Smooth muscle cell (in vitro differentiated cells): ENCODE results near the gene SDCBP2. TPM values are rescaled to one million over a fixed set of nuclear protein-coding genes. Genes with fewer than 3 reads are reported as not detected.

Experiments used
- DNase-seq: peaks from one replicate; lab custom pipeline; 2025; ENCODE audit not compliant: unreplicated experiment; lab: John Stamatoyannopoulos, UW
- H2AFZ ChIP-seq: fragments of 200-600 bp; sonication (generic); 2 replicates; pipeline ENCODE4 v1.6.0; 2016; ENCODE audit warnings: antibody characterized with exemption, low read depth, mild to moderate bottlenecking
- H3F3A ChIP-seq: fragments of 200-600 bp; sonication (generic); 2 replicates; pipeline ENCODE4 v1.6.0; 2017; ENCODE audit warnings: antibody characterized with exemption, low read depth
- H3K27ac ChIP-seq: fragments of 200-600 bp; sonication (generic); 2 replicates; pipeline ENCODE4 v1.5.1; 2016; ENCODE audit warnings: low read depth, mild to moderate bottlenecking
- H3K27me3 ChIP-seq: fragments of 200-600 bp; sonication (generic); 2 replicates; pipeline ENCODE4 v1.6.1; 2016; ENCODE audit warnings: low read depth, mild to moderate bottlenecking
- H3K36me3 ChIP-seq: fragments of 200-600 bp; sonication (generic); 2 replicates; pipeline ENCODE4 v1.5.1; 2016; ENCODE audit warnings: low read depth
- H3K4me1 ChIP-seq: fragments of 200-600 bp; sonication (generic); 2 replicates; pipeline ENCODE4 v1.5.1; 2016; ENCODE audit warnings: low read depth
- H3K4me2 ChIP-seq: fragments of 200-600 bp; sonication (generic); 2 replicates; pipeline ENCODE4 v1.6.0; 2016; ENCODE audit warnings: mild to moderate bottlenecking
- H3K4me3 ChIP-seq: fragments of 200-600 bp; sonication (generic); 2 replicates; pipeline ENCODE4 v1.5.1; 2016; ENCODE audit warnings: mild to moderate bottlenecking
- H3K79me2 ChIP-seq: fragments of 200-600 bp; sonication (generic); 2 replicates; pipeline ENCODE4 v1.6.0; 2016; ENCODE audit warnings: low read depth, mild to moderate bottlenecking
- H3K9ac ChIP-seq: fragments of 200-600 bp; sonication (generic); 2 replicates; pipeline ENCODE4 v1.6.0; 2016; ENCODE audit warnings: low read depth
- H3K9me3 ChIP-seq: fragments of 200-600 bp; sonication (generic); replicated peaks from 2 replicates; pipeline ENCODE4 v1.5.1; 2016; ENCODE audit warnings: low read depth
- H4K20me1 ChIP-seq: fragments of 200-600 bp; sonication (generic); 2 replicates; pipeline ENCODE4 v1.6.0; 2016; ENCODE audit warnings: low read depth
- WGBS: methylation state at CpG from one replicate; pipeline ENCODE4 v1.1.7; 2016; ENCODE audit warnings: low lambda C conversion rate; 5-methylcytosine and 5-hydroxymethylcytosine counted together
- polyA plus RNA-seq: library from polyadenylated mRNA; unstranded; fragments of >200 nt; fragmentation: Nextera tagmentation; extraction: Ambion mirVana; gene quantifications from 2 replicates; pipeline ENCODE4 v1.2.1, GENCODE V29; 2016
- total RNA-seq: library from RNA; depleted of rRNA; stranded (reverse); fragments of >200 nt; gene quantifications from 2 replicates; pipeline ENCODE4 v1.2.3, GENCODE V29; 2014
- TF ChIP-seq, protein P1 (sequence below): fragments of 200-600 bp; sonication (generic); IDR thresholded peaks from 2 replicates; pipeline ENCODE4 v1.5.1; 2017; ENCODE audit warnings: borderline replicate concordance, mild to moderate bottlenecking, antibody characterized with exemption; ENCODE audit not compliant: insufficient read depth, poor library complexity, severe bottlenecking

The SDCBP2 gene
- total and polyA plus RNA-seq, 2 experiments from 2014 or later = 3.6 to 4.7 TPM

DNA sequence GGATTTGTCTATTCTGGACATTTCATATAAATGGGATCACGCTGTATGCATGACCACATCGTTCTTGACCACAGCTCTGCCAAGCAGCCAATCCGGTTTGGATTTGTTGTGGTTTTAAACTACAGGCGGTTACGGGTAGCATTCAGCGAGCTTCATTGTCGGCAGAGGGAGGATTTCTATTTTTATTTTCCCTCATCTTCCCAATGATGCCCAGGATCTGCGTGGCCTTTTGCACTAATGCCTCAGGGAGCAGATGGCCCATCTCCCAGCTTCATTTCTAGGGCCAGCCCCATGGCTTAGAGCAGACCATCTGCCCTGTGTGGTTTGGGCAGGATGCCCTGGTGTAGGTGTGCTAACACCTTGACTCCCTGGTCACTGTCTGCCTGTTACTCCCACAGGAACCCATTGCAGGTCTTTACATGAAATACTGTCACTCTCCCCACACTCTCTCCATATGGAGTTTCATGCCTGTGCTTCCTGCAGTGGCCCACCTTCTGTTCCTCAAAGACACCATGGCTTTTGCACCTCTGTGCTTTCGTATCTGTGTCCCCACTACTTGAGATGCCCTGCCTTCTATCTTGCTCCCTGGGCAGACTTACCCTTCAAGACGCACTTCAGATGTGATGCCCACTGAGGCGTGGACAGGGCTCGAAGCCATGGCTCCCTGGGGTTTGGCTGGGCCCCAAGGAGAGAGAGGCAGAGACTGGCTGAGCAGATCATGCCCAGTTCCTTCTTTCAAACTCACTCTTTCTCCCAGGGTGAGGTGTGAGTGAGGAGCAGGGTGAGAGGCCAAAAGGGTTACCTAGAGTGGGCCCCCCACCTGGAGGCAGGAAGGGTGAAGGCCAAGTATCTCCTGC lies 26.0 kb downstream of the SDCBP2 start:
- WGBS = 94% methylated on average over 12 of the region's 12 CpGs
- no peak overlapping the region for H2AFZ ChIP-seq
- DNase-seq = no peak

DNA sequence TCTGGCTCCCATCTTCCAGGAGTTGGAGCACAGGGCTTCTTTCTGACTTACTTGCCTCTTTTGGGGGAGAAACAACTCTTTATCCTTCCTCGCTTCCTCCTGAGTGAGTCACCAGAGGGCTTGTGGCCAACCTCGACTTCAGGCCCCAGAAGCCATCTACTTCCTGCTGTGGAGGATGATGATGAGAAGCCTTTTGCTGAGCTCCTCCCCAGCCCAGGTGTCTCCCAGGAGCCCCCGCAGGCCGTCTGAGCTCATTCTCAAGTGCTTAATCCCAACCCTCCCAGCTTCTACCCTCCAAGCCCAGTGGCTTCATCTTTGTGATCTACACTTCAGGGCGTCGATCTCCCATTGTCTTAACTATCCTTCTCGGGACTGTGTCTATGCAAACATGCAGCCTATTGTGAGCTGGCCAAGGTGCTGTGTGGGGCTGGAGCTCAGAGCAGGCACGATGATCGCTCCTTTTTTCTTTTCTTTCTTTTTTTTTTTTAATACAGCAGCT lies 27.9 kb downstream of the SDCBP2 start:
- Histone ChIP-seq H3K27ac (no peak overlapping the region), H3K79me2 (no peaks in the 10 kb centered on the region), H3K4me3 (no peak overlapping the region), H3K36me3 (no peaks in the 10 kb centered on the region), H3K9me3 (no peaks in the 10 kb centered on the region), H3K4me2 (no peak overlapping the region), H3K4me1 (peaks cover 7% of the 10 kb centered on the region), H3K9ac (no peak overlapping the region), H3K27me3 (no peaks in the 10 kb centered on the region), H3F3A (no peaks in the 10 kb centered on the region), H4K20me1 (no peaks in the 10 kb centered on the region), H2AFZ (no peak overlapping the region)
- no peak for DNase-seq
- TF ChIP-seq, protein P1, sequence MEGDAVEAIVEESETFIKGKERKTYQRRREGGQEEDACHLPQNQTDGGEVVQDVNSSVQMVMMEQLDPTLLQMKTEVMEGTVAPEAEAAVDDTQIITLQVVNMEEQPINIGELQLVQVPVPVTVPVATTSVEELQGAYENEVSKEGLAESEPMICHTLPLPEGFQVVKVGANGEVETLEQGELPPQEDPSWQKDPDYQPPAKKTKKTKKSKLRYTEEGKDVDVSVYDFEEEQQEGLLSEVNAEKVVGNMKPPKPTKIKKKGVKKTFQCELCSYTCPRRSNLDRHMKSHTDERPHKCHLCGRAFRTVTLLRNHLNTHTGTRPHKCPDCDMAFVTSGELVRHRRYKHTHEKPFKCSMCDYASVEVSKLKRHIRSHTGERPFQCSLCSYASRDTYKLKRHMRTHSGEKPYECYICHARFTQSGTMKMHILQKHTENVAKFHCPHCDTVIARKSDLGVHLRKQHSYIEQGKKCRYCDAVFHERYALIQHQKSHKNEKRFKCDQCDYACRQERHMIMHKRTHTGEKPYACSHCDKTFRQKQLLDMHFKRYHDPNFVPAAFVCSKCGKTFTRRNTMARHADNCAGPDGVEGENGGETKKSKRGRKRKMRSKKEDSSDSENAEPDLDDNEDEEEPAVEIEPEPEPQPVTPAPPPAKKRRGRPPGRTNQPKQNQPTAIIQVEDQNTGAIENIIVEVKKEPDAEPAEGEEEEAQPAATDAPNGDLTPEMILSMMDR = no peak
- WGBS = 53% methylated on average over 9 of the region's 9 CpGs

More for the DNA sequence above, 26.0 kb downstream of the SDCBP2 start:
- Histone ChIP-seq H3K9ac (no peak overlapping the region), H4K20me1 (no peaks in the 10 kb centered on the region), H3K79me2 (no peaks in the 10 kb centered on the region), H3K9me3 (no peaks in the 10 kb centered on the region), H3K36me3 (no peaks in the 10 kb centered on the region), H3F3A (no peaks in the 10 kb centered on the region), H3K4me3 (no peak overlapping the region), H3K27me3 (no peaks in the 10 kb centered on the region), H3K4me1 (peaks cover 7% of the 10 kb centered on the region), H3K4me2 (no peak overlapping the region), H3K27ac (no peak overlapping the region)
- TF ChIP-seq, protein P1 = no peak

DNA sequence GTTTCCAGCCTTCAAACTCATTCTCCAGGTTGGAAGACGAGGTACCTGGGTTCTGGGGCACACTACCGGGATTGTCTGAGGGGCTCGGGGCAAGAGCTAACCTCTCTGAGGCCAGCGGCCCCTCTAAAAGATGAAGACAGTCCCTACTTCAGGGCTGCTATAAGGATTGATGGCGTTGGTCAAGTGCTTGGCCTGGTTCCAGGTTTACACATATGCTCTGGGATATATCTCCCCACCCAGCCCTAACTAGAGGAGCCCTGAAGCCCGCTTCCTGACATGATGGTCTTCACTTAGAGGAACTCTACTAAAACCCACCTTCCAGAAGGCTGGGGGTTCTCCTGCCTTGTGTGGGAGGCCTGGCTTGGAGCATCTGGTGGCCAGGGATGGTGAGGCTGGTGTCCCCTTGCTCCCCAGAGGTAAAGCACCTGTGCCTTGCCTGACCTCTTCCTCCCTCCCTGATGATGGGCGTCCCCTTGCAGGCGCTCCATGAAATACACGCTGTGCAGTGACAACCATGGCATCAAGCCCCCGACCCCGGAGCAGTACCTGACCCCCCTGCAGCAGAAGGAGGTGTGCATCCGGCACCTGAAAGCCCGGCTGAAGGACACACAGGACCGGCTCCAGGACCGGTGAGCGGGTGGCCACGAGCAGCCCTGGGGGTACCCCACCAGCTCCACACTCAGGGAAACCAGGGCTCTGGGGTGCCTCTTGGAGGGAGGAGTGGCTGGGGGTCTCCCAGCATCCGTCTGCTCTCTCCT lies 28.7 kb downstream of the SDCBP2 start:
- Histone ChIP-seq H3K4me2 (no peak overlapping the region), H3K4me1 (peaks cover 7% of the 10 kb centered on the region), H3K4me3 (no peak overlapping the region), H3K9me3 (no peaks in the 10 kb centered on the region), H3F3A (no peaks in the 10 kb centered on the region), H3K27ac (no peak overlapping the region), H4K20me1 (no peaks in the 10 kb centered on the region), H3K79me2 (no peaks in the 10 kb centered on the region), H3K36me3 (no peaks in the 10 kb centered on the region), H2AFZ (no peak overlapping the region), H3K9ac (no peak overlapping the region), H3K27me3 (no peaks in the 10 kb centered on the region)
- TF ChIP-seq, protein P1 = no peak
- 97% methylated on average over 18 of the region's 18 CpGs for WGBS
- no peak for DNase-seq
